GM19193 (cell line): ENCODE data around the gene C8B.

ENCODE experiments used
- POLR2A ChIP-seq: IDR thresholded peaks from 4 replicates; pipeline ENCODE4 v1.6.1; 2011; ENCODE audit not compliant: insufficient read depth, insufficient read length; ENCODE audit errors: extremely low read depth

The C8B gene

DNA sequence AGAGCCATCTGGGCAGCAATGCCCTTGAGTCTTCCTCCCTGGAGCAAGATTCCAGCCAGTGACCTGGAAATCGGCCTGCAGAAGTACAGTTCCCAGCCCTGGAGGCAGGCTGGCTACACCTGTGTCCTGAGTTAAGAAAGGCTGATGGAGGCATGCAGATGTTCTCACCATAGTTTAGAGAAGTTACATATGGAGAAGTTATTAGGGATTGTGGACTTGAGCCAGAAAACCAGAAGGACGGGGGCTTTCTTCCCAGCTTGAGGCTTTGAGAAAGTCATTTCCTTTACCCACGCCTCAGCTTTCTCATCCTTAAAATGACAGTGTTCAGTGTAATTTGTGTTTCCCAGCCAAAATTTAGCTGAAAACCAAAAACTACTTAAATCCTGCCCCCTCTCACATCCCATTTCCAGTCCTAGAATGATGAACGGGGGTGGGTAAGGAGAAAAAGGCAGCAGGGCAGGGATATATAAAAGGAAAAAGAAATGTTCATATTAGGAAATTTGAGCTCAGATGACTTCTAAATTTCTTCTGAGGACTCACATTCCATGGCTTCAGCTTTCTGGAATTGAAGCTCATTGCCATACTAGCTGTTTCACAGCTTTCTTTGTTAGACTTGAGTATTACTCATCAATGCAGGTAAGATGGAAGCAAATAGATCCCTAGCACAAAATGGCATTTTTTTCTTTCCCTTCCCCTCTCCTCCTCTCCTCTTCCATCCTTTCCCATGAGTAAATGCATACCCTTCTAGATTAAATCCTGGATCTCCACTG lies 14.4 kb upstream of the C8B start:
- TF ChIP-seq POLR2A: no peak

GRCh38 chr1:56978819-56979218 lies 13.0 kb upstream of the C8B start:
- TF ChIP-seq POLR2A: no peak

DNA sequence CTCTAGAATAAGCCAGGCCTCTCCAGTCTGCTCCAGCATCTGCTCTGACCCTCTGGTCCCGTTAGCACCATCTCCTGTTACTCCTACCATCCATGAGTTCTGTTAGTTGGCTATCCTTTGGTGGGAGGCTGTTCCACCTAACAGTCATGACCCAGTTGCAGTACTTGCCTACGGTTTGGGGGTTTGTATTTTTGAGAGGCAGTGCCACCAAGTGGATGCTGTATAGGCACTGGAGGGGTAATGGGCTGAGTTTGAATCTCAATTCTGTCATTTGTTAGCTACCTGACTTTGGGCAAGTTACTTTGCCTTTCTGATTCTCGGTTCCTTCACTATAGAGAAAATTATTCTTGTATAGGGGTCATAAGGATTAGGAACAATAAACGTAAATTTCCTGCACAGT lies 12.1 kb upstream of the C8B start:
- TF ChIP-seq POLR2A: no peak

GRCh38 chr1:56975446-56975845 lies 9.6 kb upstream of the C8B start:
- TF ChIP-seq POLR2A: no peak

DNA sequence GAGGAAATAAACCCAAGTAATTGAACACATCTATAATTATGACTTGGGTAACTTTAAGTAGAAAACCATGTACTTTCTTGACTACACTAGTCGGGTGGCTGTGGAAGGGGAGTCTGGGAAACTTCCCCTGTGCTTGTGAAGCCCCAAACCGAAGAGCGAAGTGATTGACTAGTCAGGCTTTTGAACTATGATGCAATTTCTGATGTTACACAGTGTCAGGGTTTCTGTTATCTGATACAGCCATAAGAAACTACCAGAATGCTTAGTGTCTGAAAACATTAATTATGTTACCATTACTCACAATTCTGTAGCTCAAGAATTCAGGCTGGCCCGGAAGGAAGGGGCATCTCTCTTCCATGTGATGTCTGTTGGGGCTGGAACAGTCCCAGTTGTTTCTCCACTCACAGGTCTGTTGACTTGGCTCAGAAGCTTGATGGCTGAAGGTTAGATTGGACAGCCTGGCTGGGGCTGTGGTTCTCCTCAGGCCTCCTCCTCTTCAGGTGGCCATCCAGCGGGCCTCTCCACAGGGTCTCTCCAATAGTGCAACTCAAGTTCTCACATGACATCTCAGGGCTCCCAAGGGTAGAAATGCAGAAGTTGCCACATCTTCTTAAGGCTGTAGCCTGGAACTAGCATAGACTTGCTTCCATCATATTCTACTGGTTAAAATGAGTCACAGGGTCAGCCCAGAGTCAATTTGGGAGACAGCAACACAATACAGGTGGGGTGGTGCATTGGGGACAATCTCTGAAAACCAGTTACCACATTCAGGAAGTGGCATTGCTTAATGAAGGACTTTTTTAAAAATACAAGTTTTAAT lies 8.3 kb upstream of the C8B start:
- no peak for TF ChIP-seq POLR2A

DNA sequence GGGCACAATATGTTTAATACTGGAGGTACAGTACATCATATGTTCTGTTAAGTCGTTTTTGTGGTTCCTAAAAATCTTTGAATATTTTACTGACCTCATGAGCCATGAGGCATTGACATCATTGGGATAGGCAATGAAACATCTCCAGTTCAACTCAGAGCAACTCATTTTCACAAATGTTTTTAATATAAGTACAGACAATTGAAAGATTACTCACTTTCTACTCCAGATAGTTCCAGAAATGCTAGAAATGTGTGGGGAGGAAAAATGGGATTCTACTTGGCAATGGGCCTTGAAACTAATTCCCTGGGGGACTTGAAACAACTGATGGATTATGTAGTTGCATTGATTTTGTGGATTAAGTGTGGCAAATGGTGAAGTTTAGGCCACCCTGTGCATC lies 7.2 kb upstream of the C8B start:
- no peak for TF ChIP-seq POLR2A

- TF ChIP-seq POLR2A: no peak
Observed at GRCh38 chr1:56970280-56970679, 4.5 kb upstream of the C8B start.

DNA sequence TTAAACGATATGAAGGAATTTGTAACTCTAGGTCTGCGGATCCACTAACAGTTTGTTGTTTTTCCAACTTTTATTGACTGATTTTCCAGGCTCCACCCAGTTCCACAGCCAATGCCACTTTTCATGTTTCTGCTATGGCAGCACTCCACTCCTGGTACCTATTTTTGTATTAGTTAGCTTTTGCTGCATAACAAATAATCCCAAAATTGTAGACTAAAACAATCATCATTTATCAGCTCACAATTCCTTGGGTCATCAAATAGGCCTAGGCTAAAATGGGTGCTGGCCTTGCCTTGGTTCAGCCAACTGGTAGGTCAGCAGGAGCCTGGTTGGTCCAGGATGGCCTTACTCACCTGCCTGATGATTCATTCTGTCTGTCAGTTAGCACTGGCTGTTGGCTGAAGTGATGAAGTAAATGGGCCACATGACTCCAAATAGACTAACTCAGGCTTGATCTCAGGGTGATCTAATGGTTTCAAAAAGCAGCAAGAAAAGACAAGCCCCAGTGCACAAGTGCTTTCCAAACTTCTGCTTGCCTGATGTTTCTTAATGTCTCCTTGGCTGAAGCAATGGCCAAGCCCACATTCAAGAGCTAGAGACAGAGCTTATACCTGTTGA lies 3.2 kb upstream of the C8B start:
- no peak for TF ChIP-seq POLR2A

GRCh38 chr1:56967900-56968832 lies 2.4 kb upstream of the C8B start:
- no peak for TF ChIP-seq POLR2A

DNA sequence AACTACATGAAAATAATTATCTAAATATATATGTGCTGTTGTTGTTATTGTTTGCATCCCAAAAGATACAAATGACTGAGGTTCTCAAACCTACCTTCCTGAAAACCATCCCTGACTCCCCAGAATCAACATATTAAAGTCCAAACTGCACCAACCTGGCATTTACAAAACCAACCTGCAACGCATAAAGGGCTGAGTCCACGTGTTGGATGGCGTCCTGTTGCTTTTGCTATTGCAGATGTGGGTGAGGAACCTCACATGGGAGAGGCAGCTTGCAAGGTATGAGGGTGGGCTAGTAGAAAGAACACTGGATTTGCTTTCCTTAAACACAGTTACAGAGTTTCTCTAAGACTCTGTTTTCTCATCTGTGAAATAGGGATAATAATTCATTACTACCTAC lies 1.5 kb upstream of the C8B start:
- TF ChIP-seq POLR2A: no peak

DNA sequence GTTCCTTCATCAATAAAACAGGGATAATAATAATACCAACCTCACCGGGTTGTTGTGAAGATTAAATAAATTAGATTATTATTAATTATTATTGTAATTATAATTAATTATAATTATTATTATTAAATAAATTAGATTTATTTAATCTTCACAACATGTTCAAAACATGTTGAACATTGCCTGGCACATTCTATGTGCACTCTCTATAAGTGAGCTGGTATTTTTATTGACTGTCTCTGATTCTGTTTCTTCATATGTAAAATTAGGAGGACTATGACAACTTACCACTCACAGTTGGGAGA lies 834 bp upstream of the C8B start:
- TF ChIP-seq POLR2A: no peak

DNA sequence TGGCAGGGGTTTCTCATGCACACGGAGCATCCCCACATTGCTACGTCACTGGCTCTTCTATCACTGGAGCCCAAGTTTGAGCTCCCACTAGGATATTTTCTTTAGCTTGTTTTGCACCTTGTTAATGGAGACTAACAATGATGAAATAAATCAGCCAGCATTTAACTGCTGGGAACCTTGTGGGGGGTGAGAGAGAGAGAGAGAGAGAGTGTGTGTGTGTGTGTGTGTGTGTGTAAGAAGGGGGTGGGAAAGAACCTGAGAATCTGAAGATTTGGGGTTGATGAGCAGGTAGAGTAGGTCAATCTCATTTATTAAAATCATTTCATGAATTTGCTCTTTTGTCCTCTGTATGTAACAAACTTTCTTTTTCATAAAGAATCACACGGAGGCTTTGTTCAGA lies 624 bp downstream of the C8B start:
- TF ChIP-seq POLR2A: no peak

- TF ChIP-seq POLR2A: no peak
Observed at GRCh38 chr1:56964349-56965017, 1.3 kb downstream of the C8B start.

- no peak for TF ChIP-seq POLR2A
Observed at GRCh38 chr1:56963667-56964066, 2.1 kb downstream of the C8B start.
